Activated T-cell treated with anti-CD3 and anti-CD28 coated beads, Interleukin-2, amount 50 U/mL, for 4 hours (primary cell): ENCODE measurements around the gene TAF11L4. TPM values are rescaled to one million over a fixed set of nuclear protein-coding genes. Genes with fewer than 3 reads are reported as not detected.
"Not testable (repeated sequence)": the region's sequence is repeated elsewhere in the genome, so short reads cannot be mapped to it uniquely, and the experiment has no call there.

ENCODE experiments used
- ATAC-seq, 2 donors: fragments of 200-7000 bp; cut with Tn5 transposase; one replicate each; pipeline ENCODE4 v1.10.0; 2021
- DNase-seq: peaks from one replicate; pipeline ENCODE4 v3.0.0-alpha.2; 2020
- H3K27me3 Mint-ChIP-seq: one replicate; pipeline ENCODE4 v1.8.0; 2021; ENCODE audit warnings: low read depth, mixed read lengths
- H3K36me3 Mint-ChIP-seq: one replicate; pipeline ENCODE4 v1.8.0; 2022; ENCODE audit warnings: mixed read lengths; ENCODE audit not compliant: insufficient read depth
- H3K4me1 Mint-ChIP-seq: one replicate; pipeline ENCODE4 v1.8.0; 2021; ENCODE audit warnings: low read depth, mixed read lengths
- H3K4me3 Mint-ChIP-seq: one replicate; pipeline ENCODE4 v1.8.0; 2021; ENCODE audit warnings: mild to moderate bottlenecking, moderate library complexity, mixed read lengths
- H3K9me3 Mint-ChIP-seq: one replicate; pipeline ENCODE4 v1.8.0; 2021; ENCODE audit warnings: mixed read lengths
- total RNA-seq, 3 donors: library from RNA; stranded (reverse); gene quantifications; one replicate each; pipeline ENCODE4 v1.2.1, GENCODE V29; 2021

TAF11L4 gene
- total RNA-seq, result not detected

- H3K4me3 Mint-ChIP-seq, ATAC-seq, H3K9me3 Mint-ChIP-seq, DNase-seq, H3K4me1 Mint-ChIP-seq, H3K27me3 Mint-ChIP-seq, H3K36me3 Mint-ChIP-seq: not testable (repeated sequence)
These were observed at the start of gene TAF11L4 for GRCh38 chr5:17521501-17521900. Gene TAF11L4, plus strand, starts transcription at chr5:17521801.

- ATAC-seq, DNase-seq, H3K4me1 Mint-ChIP-seq, H3K4me3 Mint-ChIP-seq, H3K27me3 Mint-ChIP-seq, H3K36me3 Mint-ChIP-seq: not testable (repeated sequence)
- H3K9me3 Mint-ChIP-seq, result peaks cover 10% of the 10 kb centered on the region
These were observed 46.5 kb upstream of the TAF11L4 start for GRCh38 chr5:17475064-17475463.

- Mint-ChIP-seq H3K27me3 (no peaks in the 10 kb centered on the region), H3K36me3 (no peaks in the 10 kb centered on the region), H3K9me3 (peaks cover 2% of the 10 kb centered on the region), H3K4me1 (no peaks in the 10 kb centered on the region), H3K4me3 (no peak overlapping the region)
- DNase-seq, result no peak
- no peak for ATAC-seq
These were observed 44.6 kb upstream of the TAF11L4 start for GRCh38 chr5:17477043-17477442.

- DNase-seq (no peak), ATAC-seq (no peak)
- H3K4me1 Mint-ChIP-seq, result no peaks in the 10 kb centered on the region
- no peaks in the 10 kb centered on the region for H3K27me3 Mint-ChIP-seq
- H3K4me3 Mint-ChIP-seq, result no peak overlapping the region
- H3K36me3 Mint-ChIP-seq, result no peaks in the 10 kb centered on the region
- no peaks in the 10 kb centered on the region for H3K9me3 Mint-ChIP-seq
These were observed 43.9 kb upstream of the TAF11L4 start for GRCh38 chr5:17477573-17478265.

GRCh38 chr5:17481378-17481777 lies 40.2 kb upstream of the TAF11L4 start:
- Mint-ChIP-seq H3K4me3 (no peak overlapping the region), H3K4me1 (no peaks in the 10 kb centered on the region), H3K9me3 (no peaks in the 10 kb centered on the region), H3K27me3 (no peaks in the 10 kb centered on the region), H3K36me3 (no peaks in the 10 kb centered on the region)
- ATAC-seq, result no peak
- no peak for DNase-seq

GRCh38 chr5:17482790-17483189 lies 38.8 kb upstream of the TAF11L4 start:
- H3K4me1 Mint-ChIP-seq, result no peaks in the 10 kb centered on the region
- DNase-seq, result no peak
- no peaks in the 10 kb centered on the region for H3K9me3 Mint-ChIP-seq
- no peak overlapping the region for H3K4me3 Mint-ChIP-seq
- no peak for ATAC-seq
- no peaks in the 10 kb centered on the region for H3K36me3 Mint-ChIP-seq
- no peaks in the 10 kb centered on the region for H3K27me3 Mint-ChIP-seq

- DNase-seq, H3K27me3 Mint-ChIP-seq, H3K9me3 Mint-ChIP-seq, H3K36me3 Mint-ChIP-seq, ATAC-seq, H3K4me1 Mint-ChIP-seq, H3K4me3 Mint-ChIP-seq: not testable (repeated sequence)
These were observed 35.0 kb upstream of the TAF11L4 start for GRCh38 chr5:17486464-17487173.

- Mint-ChIP-seq H3K36me3 (no peaks in the 10 kb centered on the region), H3K4me1 (no peaks in the 10 kb centered on the region), H3K27me3 (no peaks in the 10 kb centered on the region), H3K9me3 (peaks cover 10% of the 10 kb centered on the region), H3K4me3 (no peak overlapping the region)
- ATAC-seq (no peak), DNase-seq (no peak)
These were observed 34.5 kb upstream of the TAF11L4 start for GRCh38 chr5:17487174-17487512.

- H3K36me3 Mint-ChIP-seq, H3K4me1 Mint-ChIP-seq, ATAC-seq: not testable (repeated sequence)
These were observed 30.3 kb upstream of the TAF11L4 start for GRCh38 chr5:17491257-17491656.

GRCh38 chr5:17492770-17493169 lies 28.8 kb upstream of the TAF11L4 start:
- ATAC-seq (no peak), DNase-seq (no peak)
- Mint-ChIP-seq H3K9me3 (peaks cover 19% of the 10 kb centered on the region), H3K36me3 (no peaks in the 10 kb centered on the region), H3K4me3 (no peak overlapping the region), H3K4me1 (no peaks in the 10 kb centered on the region), H3K27me3 (no peaks in the 10 kb centered on the region)

More at GRCh38 chr5:17491257-17491656, 30.3 kb upstream of the TAF11L4 start:
- H3K9me3 Mint-ChIP-seq, result peaks cover 19% of the 10 kb centered on the region
- H3K27me3 Mint-ChIP-seq, H3K4me3 Mint-ChIP-seq, DNase-seq: not testable (repeated sequence)

GRCh38 chr5:17497446-17497845 lies 24.2 kb upstream of the TAF11L4 start:
- Mint-ChIP-seq H3K36me3 (no peaks in the 10 kb centered on the region), H3K4me3 (no peak overlapping the region), H3K9me3 (peaks cover 7% of the 10 kb centered on the region), H3K27me3 (no peaks in the 10 kb centered on the region), H3K4me1 (no peaks in the 10 kb centered on the region)
- DNase-seq, result no peak
- no peak for ATAC-seq

GRCh38 chr5:17497931-17498330 lies 23.7 kb upstream of the TAF11L4 start, which contains the start of gene TAF11L2:
Gene TAF11L2, plus strand, starts transcription at chr5:17498231.
- not testable (repeated sequence) for H3K36me3 Mint-ChIP-seq, ATAC-seq, H3K9me3 Mint-ChIP-seq, H3K4me1 Mint-ChIP-seq, H3K4me3 Mint-ChIP-seq, DNase-seq, H3K27me3 Mint-ChIP-seq

GRCh38 chr5:17511775-17512325 lies 9.8 kb upstream of the TAF11L4 start:
- H3K4me1 Mint-ChIP-seq, result no peaks in the 10 kb centered on the region

GRCh38 chr5:17517526-17517925 lies 4.1 kb upstream of the TAF11L4 start:
- ATAC-seq, H3K9me3 Mint-ChIP-seq, H3K4me3 Mint-ChIP-seq, H3K4me1 Mint-ChIP-seq, H3K27me3 Mint-ChIP-seq, H3K36me3 Mint-ChIP-seq: not testable (repeated sequence)
- peak; percentile 31 for DNase-seq

More at GRCh38 chr5:17511775-17512325, 9.8 kb upstream of the TAF11L4 start:
- DNase-seq (no peak), ATAC-seq (no peak)
- H3K36me3 Mint-ChIP-seq, result no peaks in the 10 kb centered on the region
- H3K27me3 Mint-ChIP-seq, result no peaks in the 10 kb centered on the region
- no peak overlapping the region for H3K4me3 Mint-ChIP-seq
- H3K9me3 Mint-ChIP-seq, result peaks cover 7% of the 10 kb centered on the region

- not testable (repeated sequence) for H3K9me3 Mint-ChIP-seq, H3K27me3 Mint-ChIP-seq, ATAC-seq
These were observed 3.5 kb upstream of the TAF11L4 start, which contains the start of gene TAF11L3 for GRCh38 chr5:17518067-17518466. Gene TAF11L3, plus strand, starts transcription at chr5:17518367.

More at GRCh38 chr5:17518067-17518466, 3.5 kb upstream of the TAF11L4 start, which contains the start of gene TAF11L3:
- H3K4me3 Mint-ChIP-seq, DNase-seq, H3K4me1 Mint-ChIP-seq, H3K36me3 Mint-ChIP-seq: not testable (repeated sequence)
